Esophagus muscularis mucosa (tissue), 4 donors: Measurements from ENCODE around the gene MIGA1.

Experiments used
- CTCF ChIP-seq, 3 experiments: fragments of 200-600 bp in 2 of 3; fragments of 450-650 bp in 1 of 3; sonication (generic) in 2 of 3; IDR thresholded peaks; one replicate each; pipeline ENCODE4 v1.5.1; 2017 to 2019; ENCODE audit warnings: antibody characterized with exemption in 3 of 3, mild to moderate bottlenecking in 2 of 3, moderate library complexity in 1 of 3
- EP300 ChIP-seq: sonication (generic); formaldehyde crosslinking; IDR thresholded peaks from one replicate; pipeline ENCODE4 v1.6.1; 2017; ENCODE audit warnings: antibody characterized with exemption
- POLR2AphosphoS5 ChIP-seq, 2 donors: sonication (generic); formaldehyde crosslinking; IDR thresholded peaks; one replicate each; pipeline ENCODE4 v1.6.1; 2017; ENCODE audit warnings: antibody characterized with exemption in 2 of 2

GRCh38 chr1:77739235-77739634, 40.2 kb upstream of the MIGA1 start:
- TF ChIP-seq EP300 (no peak), CTCF (IDR thresholded peaks at IDR 0.05) (no peak), POLR2AphosphoS5 (IDR thresholded peaks at IDR 0.05) (no peak)
